ENCODE data around the gene NECTIN2. TPM values are rescaled to one million over a fixed set of nuclear protein-coding genes. Genes with fewer than 3 reads are reported as not detected.
A peak's percentile ranks its signal among the peaks of the same experiment; 100 is the strongest.

NECTIN2 gene
- total RNA-seq, 1 experiment from 2014 or later: 104 TPM

- intact Hi-C loops (cut with micrococcal nuclease; ENCODE audit: unreplicated experiment): no loop called here
- TF ChIP-seq SIN3A (IDR thresholded peaks at IDR 0.05; ENCODE audit: borderline replicate concordance, insufficient read depth, low read depth, low read length): no peak
- peak; percentile 71; the same call in 1 of the 2 replicates for TF ChIP-seq POLR2AphosphoS5 (IDR thresholded peaks at IDR 0.05; ENCODE audit: low read depth, low read length)
- no peak for TF ChIP-seq CTCF (IDR thresholded peaks at IDR 0.05)
- H3K4me1 ChIP-seq (ENCODE audit: control insufficient read depth, insufficient read depth, low read length): peaks cover 13% of the 10 kb centered on the region
- H3K4me3 ChIP-seq (ENCODE audit: low read depth in 2 of 2, low read length in 2 of 2): peak within 1 kb of the TSS; percentile 51 to 76
- DNase-seq (ENCODE audit: low read depth, low spot score): no peak
- ChIA-PET POLR2A (interaction anchor here (0.6 kb wide), 1 partner anchor 161 kb away, joined by 3 read pairs; no protein-coding TSS in a partner anchor), CTCF (interaction anchor here (0.7 kb wide), 2 partner anchors 146 to 567 kb away, joined by 5 to 12 read pairs; no protein-coding TSS in a partner anchor)
- peak within 1 kb of the TSS; percentile 79 for H3K27ac ChIP-seq (ENCODE audit: low read length)
- no peaks in the 10 kb centered on the region for H3K9me3 ChIP-seq (ENCODE audit: control insufficient read depth, insufficient read depth, low read depth, low read length)
- H3K36me3 ChIP-seq (ENCODE audit: control insufficient read depth, insufficient read depth, low read length): no peaks in the 10 kb centered on the region
- no peaks in the 10 kb centered on the region for H3K27me3 ChIP-seq (ENCODE audit: control insufficient read depth, insufficient read depth, low read length)
- in situ Hi-C loops (cut with HindIII; ENCODE audit: low pct_unique_long_range_greater_than_20kb, low sequenced_read_pairs): no loop called here
- TSS peak; percentile 61 for BruUV-seq (replicated peaks)
- ATAC-seq: peak; percentile 59
These were observed 59.5 kb downstream of the NECTIN2 start, which contains the start of gene APOE for GRCh38 chr19:44905437-44906160. Gene APOE, plus strand, starts transcription at chr19:44905796. Its CDS starts 829 bp downstream, at chr19:44906625.

DNA sequence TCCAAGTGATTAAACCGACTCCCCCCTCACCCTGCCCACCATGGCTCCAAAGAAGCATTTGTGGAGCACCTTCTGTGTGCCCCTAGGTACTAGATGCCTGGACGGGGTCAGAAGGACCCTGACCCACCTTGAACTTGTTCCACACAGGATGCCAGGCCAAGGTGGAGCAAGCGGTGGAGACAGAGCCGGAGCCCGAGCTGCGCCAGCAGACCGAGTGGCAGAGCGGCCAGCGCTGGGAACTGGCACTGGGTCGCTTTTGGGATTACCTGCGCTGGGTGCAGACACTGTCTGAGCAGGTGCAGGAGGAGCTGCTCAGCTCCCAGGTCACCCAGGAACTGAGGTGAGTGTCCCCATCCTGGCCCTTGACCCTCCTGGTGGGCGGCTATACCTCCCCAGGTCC lies 61.5 kb downstream of the NECTIN2 start:
- Histone ChIP-seq H3K36me3 (ENCODE audit: control insufficient read depth, insufficient read depth, low read length) (no peaks in the 10 kb centered on the region), H3K27me3 (ENCODE audit: control insufficient read depth, insufficient read depth, low read length) (no peaks in the 10 kb centered on the region), H3K9me3 (ENCODE audit: control insufficient read depth, insufficient read depth, low read depth, low read length) (no peaks in the 10 kb centered on the region), H3K4me1 (ENCODE audit: control insufficient read depth, insufficient read depth, low read length) (peaks cover 13% of the 10 kb centered on the region), H3K27ac (ENCODE audit: low read length) (no peak overlapping the region), H3K4me3 (ENCODE audit: low read depth in 2 of 2, low read length in 2 of 2) (no peak overlapping the region)
- ATAC-seq (no peak), DNase-seq (ENCODE audit: low read depth, low spot score) (no peak)
- TF ChIP-seq SIN3A (IDR thresholded peaks at IDR 0.05; ENCODE audit: borderline replicate concordance, insufficient read depth, low read depth, low read length): no peak
- TF ChIP-seq REST (IDR thresholded peaks at IDR 0.05; ENCODE audit: insufficient read depth in 1 of 2, low read depth in 2 of 2, low read length in 1 of 2): no peak
- TF ChIP-seq CTCF (IDR thresholded peaks at IDR 0.05): no peak
- no peak for TF ChIP-seq TCF7L2 (IDR thresholded peaks at IDR 0.05; ENCODE audit: low read depth, low read length)
- TF ChIP-seq POLR2AphosphoS5 (IDR thresholded peaks at IDR 0.05; ENCODE audit: low read depth, low read length): no peak
- intact Hi-C loops (cut with micrococcal nuclease; ENCODE audit: unreplicated experiment): no loop called here
- CTCF ChIA-PET: interaction anchor here (0.5 kb wide), 1 partner anchor 218 kb away, joined by 15 read pairs; no protein-coding TSS in a partner anchor
- no TSS peak for BruUV-seq (replicated peaks)
- in situ Hi-C loops (cut with HindIII; ENCODE audit: low pct_unique_long_range_greater_than_20kb, low sequenced_read_pairs): no loop called here
- POLR2A ChIA-PET: no interaction called here
